DMS114 treated with DMSO at 0.1 percent for 48 hours (cell line): Measurements from ENCODE around the gene KCTD13.
"Not testable (repeated sequence)": the region's sequence is repeated elsewhere in the genome, so short reads cannot be mapped to it uniquely, and the experiment has no call there.

ENCODE experiments used
- DNase-seq: peaks from one replicate; lab custom pipeline; 2025; ENCODE audit not compliant: unreplicated experiment; lab: John Stamatoyannopoulos, UW

Gene KCTD13

DNA sequence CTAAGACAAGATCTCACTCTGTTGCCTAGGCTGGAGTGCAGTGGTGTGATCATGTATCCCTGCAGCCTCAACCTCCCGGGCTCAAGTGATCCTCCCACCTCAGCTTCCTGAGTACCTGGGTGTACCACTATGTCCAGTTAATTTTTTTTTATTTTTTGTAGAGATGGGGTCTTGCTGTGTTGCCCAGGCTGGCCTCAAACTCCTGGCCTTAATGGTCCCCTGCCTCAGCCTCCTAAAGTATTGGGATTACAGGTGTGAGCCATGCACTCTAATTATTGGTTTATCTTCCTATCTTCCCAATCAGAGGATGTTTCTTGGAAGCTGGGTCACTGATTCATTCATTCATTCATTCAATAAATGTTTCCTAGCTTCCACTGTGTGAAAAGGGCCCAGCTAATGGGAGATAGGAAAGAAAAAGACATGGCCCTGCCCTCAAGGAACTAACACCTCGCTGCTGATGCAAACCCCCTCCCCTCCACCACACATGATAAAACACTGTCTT, 17.3 kb downstream of the KCTD13 start:
- no peak for DNase-seq

DNA sequence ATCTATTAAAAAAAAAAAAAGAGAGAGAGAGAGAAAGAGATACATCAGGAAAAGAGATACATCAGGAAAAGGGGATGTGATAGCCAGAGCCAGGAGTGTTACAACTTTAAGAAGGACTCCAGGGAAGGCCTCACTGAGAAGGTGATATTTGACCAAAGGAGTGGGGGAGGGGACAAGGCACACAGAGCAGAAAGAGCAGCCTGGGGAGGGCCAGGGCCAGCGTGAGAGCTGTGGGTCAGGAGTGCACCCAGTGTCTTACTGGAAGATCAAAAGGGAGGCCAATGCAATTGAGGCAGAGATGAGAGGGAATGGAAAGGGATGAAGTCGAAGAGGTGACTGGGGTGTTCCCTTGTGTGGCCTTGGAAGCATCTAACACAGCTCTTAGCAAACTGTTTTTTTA, 18.1 kb downstream of the KCTD13 start:
- DNase-seq = no peak

DNA sequence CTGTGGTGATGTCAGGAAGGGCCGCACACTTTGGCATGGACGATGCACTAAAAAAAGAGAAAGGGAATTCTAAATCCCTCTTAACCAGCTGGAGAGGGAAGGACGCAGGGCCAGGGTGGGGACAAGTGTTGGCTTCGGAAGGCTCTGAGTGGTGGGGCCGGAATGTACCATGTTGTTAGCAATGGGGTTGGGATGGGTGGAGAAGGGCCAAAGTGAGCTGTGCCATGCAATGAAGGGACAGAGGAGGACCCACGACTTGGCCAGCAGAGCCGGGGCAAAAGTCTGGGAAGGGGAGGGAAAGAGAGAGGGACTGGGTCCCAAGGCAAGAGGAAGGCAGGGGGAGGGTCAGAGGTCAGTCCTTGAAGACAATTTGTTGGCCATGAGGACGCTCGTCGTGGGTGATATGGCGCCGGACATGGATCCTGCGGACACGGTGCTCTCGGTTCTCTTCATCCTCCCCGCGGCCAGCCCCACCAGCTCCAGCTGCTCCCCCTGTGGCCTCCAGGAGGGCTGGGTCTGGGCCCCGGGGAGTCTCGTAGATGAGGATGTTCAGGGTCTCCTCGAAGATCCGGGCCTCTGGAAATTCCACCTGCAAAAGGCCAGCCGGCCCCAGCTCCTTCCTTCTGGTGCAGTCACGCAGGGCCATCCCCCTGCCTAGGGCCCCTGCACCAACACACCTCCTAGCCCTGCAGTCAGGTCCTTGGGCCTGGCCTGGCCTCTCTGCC, 19.3 kb downstream of the KCTD13 start:
- no peak for DNase-seq

DNA sequence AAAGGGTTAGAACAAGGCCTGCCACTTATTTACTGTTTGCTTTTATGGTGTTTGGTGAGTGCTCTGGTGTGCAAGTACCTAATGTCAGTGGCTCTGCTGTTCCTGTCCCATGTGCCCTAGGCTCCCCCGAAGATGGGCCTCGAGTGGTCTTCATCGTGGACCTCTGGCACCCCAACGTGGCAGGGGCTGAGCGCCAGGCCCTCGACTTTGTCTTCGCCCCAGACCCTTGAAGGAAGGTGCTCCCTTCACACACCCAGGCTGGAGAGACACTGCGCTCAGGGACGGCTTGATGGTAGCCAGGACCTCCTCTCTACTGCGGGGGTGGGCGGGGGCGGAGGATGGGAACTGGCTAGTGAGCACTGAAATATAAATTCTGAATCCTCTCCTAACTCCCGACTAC, 20.4 kb downstream of the KCTD13 start:
- no peak for DNase-seq

- DNase-seq = no peak
Measured at GRCh38 chr16:29904947-29905346, 21.1 kb downstream of the KCTD13 start.

DNA sequence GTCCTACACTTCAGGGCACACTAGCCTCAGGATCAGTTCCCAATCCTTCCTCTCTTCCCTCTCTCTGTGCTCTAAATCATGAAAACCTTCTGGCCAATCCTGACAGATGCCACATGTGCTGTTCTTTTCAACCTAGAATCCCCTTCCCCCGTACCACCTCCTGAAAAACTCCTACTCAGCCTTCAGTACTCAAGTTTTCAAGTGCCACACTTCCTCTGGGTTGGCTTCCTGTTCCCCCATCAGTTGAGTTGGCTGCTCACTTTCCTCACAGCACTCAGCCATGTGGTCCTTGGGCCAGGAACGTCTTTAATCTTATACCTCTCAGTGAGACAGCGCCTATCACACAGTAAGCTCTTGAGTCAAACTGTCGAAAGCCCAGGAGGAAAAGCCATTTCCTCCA, 22.4 kb downstream of the KCTD13 start:
- DNase-seq = no peak

- DNase-seq = no peak
Measured at GRCh38 chr16:29901607-29901945, 24.4 kb downstream of the KCTD13 start.

- no peak for DNase-seq
Measured at GRCh38 chr16:29900888-29901606, 25.0 kb downstream of the KCTD13 start.

- DNase-seq = peak; percentile 51
Measured at GRCh38 chr16:29900102-29900887, 25.7 kb downstream of the KCTD13 start, which contains the start of gene ASPHD1. TSS of gene ASPHD1 (plus strand) at chr16:29900488. CDS start at chr16:29900972, 484 bp downstream.

- peak; percentile 93 for DNase-seq
Measured at GRCh38 chr16:29899516-29900101, 26.4 kb downstream of the KCTD13 start, which contains the start of gene SEZ6L2. TSS of gene SEZ6L2 (minus strand) at chr16:29899550. CDS start at chr16:29899019, 531 bp downstream.

DNA sequence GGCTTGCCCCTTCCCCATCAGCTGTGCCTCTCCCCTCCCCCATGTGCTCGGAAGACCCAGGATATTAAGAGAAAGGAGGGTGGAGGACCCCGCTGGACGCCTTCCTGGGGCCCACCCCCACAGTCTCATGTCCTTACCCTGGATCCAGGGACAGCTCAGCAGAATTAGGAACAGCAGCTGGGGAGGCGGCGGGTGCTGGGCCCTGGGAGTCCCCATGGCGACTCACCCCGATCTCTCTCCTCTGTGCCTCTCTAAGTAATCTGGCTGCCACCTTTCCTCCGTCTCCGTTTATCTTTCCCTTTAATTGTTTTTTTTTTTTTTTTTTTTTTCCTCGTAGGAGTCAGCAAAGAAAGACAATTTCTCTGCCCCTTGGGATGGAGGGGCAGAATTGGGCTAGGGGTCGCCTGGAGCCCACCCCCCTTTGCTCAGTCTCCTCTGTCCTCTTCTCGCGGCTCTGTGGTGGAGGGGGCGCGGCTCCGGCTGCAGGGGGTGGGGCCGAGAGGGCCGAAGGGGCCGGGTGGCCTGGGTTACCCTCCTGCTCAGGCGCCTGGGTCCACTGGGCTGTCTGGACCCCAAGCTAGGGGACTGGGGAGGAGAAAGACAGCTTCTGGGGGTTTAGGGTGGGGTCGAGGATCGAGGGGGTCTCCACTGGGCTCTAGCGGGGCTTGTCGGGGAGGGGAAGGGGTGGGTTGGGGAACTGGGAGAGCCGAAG, 27.1 kb downstream of the KCTD13 start:
- peak; percentile 41 for DNase-seq

DNA sequence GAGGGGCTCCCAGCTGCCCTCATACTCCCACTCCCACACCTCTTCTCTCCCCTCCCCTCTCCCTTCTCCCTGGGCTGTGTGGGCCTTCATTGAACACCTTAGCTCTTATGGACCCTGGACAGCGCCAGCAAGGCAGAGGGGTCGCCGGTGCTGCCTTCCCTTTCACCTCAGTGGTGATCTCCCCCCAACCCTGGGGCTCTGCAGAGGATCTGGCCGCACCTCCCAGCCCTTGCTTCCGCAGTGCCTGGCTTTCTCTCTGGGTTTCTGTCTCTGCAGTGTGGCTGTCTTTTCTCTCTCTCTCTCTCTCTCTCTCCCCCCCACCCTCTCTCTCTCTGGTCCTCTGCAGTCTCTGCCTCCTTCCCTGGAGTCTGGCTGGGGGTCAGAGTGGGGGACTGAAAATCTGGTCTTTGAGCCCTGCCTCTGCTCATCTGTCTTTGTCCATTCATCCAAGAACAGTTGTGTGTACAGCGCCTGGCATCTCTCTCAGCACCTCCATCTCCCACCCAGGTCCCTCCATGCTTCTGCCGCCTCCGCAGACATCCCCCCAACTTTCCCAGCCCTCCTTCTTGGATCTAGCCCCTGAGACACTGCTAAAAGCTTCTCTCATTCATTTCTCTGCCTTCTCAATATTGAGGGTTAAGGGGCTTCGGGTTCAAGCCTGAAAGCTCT, 27.8 kb downstream of the KCTD13 start:
- DNase-seq = no peak

DNA sequence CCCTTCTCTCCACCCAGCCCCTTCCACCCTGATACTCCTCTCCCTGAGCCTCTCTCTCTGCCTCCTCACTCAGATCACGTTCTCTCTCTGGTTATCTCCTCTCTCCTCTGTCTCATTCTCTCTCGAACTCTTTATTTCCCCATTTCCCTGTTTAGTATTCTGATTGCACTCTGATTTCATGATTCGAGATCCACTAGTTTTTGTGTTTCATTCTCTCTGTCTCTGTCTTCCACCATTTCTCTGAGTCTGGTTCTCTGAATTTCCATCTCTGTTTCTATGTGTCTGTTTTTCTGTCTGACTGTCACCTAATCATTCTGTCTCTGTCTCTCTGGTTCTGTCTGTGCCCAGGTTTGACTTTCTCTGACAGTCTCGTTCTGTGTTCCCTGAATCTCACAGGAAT, 28.7 kb downstream of the KCTD13 start:
- no peak for DNase-seq

- DNase-seq = no peak
Measured at GRCh38 chr16:29896841-29897240, 29.2 kb downstream of the KCTD13 start.

- DNase-seq = no peak
Measured at GRCh38 chr16:29894352-29894751, 31.7 kb downstream of the KCTD13 start.

- DNase-seq = no peak
Measured at GRCh38 chr16:29893553-29893952, 32.5 kb downstream of the KCTD13 start.

GRCh38 chr16:29892458-29892813, 33.6 kb downstream of the KCTD13 start:
- DNase-seq = no peak

GRCh38 chr16:29891525-29892457, 34.2 kb downstream of the KCTD13 start:
- DNase-seq = no peak

GRCh38 chr16:29889372-29889771, 36.7 kb downstream of the KCTD13 start:
- DNase-seq = not testable (repeated sequence)
